ENCODE measurements around the gene PLXDC2.
"Not testable (repeated sequence)": the region's sequence is repeated elsewhere in the genome, so short reads cannot be mapped to it uniquely, and the experiment has no call there.

Gene PLXDC2

DNA sequence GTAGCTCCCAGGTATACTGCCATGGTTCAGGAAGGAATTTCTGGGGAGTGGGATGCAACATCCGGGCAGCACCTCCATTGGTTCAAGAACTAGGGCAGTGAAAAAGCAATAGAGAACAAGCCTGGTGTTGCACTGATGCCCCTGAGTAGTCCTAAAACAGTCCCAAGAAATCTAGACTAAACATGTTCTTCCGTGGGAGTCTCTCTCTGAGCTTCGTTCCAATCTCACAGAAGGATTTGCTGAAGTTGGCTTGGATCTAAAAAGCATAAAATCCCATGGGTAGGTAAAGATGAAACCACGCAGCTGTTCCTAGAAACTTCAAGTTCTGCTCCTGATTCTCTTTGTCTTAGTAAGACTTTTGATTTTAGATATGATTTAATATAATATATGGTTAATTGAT lies 154.5 kb downstream of the PLXDC2 start:
- in situ Hi-C loops (cut with MboI; ENCODE audit: low sequenced_read_pairs), result no loop called here

DNA sequence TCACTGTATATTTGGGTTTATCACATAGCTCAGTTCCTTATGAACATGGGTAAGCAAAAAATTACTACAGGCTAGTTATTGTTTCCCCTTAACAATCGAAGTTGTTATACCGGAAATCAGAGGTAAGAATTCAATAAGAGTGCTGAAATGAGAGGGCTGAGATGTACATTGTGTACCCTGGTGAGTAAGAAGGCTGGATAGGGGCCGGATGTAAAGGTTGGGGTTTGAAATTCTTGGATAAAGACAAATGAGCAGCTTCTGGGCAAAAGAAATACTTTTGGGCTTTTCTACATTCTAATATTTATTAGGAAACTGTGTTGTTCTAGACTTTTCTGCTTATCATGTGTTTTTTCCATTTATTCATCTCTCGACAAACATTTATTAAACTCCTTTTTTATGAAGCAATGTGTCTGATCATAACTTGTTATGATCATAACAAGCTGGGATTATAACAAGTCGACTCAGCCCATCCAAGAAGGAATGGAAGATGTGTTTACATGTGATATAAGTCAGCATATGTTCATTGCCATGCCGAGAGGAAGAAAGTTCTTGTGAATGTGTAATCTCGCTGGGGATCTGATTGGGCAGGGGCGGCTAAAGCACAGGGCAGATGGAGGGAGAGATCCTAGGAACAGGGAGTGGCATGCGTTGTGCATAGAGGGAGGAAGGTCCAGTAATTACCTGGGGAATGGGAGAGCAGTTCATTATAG lies 155.3 kb downstream of the PLXDC2 start:
- in situ Hi-C loops (cut with MboI; ENCODE audit: low sequenced_read_pairs), result no loop called here

DNA sequence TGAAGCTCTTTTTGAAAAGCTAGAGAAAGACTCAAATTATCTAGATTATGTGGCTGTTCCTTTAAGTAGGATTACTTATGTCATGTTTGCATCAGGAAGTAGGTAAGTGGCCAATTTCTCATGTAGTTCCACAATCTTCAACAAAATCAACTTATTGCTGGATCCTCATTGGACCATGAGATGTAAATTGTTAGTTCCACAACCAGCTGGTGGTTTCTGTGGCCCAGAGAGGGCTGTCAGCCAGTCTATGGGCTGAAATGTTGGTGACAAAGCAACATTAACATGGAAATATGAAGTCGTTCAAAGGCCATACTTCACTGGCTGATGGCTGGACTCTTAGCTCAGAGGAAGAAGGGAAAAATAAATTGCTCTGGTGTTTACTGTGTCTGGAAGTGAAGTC lies 157.9 kb downstream of the PLXDC2 start:
- in situ Hi-C loops (cut with MboI; ENCODE audit: low sequenced_read_pairs), result no loop called here

DNA sequence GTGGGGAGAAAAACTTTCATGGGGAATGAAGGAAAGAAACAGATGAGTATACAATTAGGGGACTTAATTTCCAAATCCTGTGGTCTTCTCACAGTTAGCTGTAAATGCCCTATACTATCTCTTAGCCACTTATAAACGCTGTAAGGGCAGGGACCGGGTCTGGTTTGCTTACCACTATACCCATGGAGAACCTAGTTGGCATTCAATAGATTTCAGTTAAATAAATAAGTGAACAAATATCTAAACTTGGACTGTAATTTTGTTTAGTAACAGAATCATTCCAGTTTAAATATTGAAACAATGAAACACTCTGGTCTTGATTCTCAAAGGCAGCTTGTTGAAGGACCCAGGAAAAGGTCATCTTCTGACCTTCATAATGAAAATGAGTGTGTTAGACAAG lies 158.3 kb downstream of the PLXDC2 start:
- in situ Hi-C loops (cut with MboI; ENCODE audit: low sequenced_read_pairs), result no loop called here

DNA sequence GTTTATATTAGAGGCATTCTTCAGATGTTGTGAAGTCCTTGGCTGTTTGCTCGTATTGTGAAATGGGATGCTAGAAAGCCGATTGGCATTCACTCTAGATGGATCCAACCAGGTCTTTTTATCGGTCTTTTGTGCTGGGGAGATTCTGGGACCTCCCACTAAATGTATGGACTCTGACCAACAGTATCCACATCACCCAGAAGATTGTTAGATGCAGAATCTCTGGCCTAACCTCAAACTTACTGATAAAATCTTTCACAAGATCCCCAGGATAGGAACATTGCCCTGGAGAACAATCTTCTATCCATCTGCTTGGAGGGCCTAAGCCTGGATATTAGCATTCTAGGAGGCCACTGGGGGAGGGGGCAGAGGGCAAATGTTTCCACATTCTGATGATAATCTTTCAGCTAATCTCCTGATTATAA lies 160.9 kb downstream of the PLXDC2 start:
- in situ Hi-C loops (cut with MboI; ENCODE audit: low sequenced_read_pairs), result no loop called here

DNA sequence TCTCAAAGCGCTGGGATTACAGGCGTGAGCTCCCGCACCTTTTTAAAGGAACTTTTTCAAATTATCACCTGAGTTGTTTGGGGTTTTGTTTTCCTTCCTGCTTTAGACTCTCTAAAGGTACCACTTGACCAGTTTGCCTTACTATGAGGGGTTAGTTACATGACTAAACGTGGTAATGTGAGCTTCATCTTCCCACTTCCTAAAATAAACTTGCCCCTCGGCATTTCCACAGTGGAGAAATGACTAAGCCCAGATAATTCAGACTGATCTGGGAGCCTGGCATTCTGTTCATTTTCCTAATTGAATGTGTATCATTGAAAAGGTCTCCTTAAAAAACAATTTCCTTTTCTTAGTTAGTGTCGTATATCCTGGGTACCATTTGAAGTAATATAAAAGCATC lies 163.4 kb downstream of the PLXDC2 start:
- in situ Hi-C loops (cut with MboI; ENCODE audit: low sequenced_read_pairs), result no loop called here

DNA sequence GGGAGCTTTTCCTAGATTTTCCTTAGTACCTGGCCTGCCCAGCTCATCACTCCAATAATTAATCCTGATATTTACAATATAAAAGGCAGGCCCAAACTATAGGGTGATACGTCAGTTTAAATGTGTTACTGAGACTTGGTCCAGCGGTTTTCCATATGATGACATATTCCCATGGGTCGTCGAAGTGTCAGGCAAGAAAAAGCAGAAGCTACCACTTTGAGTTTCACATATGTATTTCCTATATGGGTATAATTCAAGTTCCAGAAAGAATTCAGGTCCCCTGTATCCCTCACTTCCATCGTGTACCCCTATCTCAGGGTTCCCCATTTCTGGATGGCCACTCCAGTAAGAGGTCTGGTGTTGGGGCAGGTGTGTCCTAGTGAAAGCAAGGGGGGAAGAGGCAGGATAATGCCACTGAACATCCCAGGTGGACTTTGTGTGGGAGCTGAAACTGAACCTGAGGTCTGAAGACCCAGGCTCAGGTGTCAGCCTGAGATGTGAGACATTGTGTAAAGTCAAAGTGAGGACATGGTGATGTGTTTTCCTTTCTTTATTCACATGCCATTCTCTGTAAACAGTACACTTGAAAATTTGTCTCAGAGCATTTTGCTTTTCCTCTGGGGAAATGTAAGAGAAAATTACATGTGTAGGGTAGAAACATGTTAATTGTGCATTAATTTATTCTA lies 167.8 kb downstream of the PLXDC2 start:
- in situ Hi-C loops (cut with MboI; ENCODE audit: low sequenced_read_pairs), result no loop called here

DNA sequence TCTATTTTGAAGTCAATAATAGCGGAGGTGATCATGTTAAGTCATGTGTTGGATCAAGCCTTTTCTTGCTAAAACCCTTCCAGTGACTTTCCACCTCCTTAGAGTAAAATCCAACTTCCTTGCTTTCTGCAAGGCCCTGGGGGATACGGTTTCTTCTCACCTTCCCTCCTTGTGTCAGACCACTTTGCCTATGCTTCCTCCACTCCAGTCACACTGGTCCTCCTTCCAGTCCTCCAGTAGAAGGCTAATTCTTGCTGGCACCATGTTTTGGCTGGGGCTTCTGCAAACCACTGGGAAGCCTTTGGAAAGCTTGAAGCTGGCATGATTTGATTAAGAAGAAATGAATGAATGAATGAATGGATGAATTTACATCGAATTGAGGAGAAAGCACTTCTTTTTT lies 169.5 kb downstream of the PLXDC2 start:
- in situ Hi-C loops (cut with MboI; ENCODE audit: low sequenced_read_pairs), result no loop called here

DNA sequence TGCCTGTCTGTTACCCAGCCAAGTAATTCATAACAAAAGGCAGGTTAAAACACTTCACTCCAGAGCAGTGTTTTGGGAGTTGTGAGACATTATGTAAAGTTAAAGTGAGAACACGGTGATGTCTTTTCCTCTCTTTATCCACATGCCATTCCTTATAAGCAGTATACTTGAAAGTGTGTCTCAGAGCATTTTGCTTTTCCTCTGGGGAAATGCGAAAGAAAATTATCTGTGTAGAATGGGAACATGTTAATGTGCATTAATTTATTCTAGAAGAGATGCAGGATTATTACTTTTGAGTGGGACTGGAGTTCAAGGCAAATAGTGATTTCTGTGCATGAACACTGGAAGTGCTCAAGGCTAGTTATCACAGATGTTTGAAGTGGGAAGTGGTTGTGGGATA lies 170.4 kb downstream of the PLXDC2 start:
- in situ Hi-C loops (cut with MboI; ENCODE audit: low sequenced_read_pairs), result no loop called here

DNA sequence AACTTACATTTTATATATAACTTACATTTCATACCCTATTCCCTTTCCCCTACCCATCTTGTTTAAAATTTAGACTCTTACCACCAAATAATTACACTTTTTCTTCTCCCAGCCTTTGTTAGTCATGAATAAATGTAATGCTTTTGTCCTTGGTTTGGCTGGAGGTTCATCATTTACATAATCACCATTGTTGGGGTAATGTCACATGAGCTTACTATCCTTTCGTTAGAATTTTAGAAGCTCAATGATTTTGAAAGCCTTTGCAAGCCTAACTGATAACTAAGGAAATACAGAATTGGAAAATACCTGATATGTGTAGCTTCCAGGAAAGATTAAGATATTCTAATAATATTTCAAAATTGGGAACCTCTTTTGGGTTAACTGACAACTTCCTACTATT lies 171.7 kb downstream of the PLXDC2 start:
- in situ Hi-C loops (cut with MboI; ENCODE audit: low sequenced_read_pairs), result no loop called here

DNA sequence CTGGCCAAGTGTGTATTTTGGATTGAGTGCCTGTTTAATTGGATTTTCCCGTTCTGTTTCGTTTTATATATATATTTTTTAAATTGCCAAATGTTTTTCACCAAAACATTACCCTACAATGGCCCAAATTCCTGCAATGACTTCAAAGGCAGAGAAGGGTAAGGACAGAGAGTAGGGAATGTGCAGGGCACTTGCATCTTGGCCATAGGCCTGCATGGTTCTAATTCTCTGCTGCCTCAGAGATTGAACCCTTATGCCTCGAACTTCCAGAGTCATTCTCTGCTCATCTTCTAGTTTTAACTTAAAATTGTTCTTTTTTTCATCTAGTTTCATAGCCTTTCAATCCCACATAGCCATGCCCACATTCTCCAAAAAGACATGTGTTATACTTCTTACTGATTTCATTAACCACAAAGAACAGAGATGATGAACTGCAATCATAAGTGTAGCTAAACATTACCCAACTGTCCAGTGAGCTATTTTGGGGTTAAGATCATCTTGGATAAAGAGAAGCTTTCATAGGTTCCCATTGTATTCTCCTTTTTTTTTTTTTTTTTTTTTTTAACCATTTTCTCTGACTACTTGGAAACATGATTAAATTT lies 177.6 kb downstream of the PLXDC2 start:
- in situ Hi-C loops (cut with MboI; ENCODE audit: low sequenced_read_pairs), result no loop called here

DNA sequence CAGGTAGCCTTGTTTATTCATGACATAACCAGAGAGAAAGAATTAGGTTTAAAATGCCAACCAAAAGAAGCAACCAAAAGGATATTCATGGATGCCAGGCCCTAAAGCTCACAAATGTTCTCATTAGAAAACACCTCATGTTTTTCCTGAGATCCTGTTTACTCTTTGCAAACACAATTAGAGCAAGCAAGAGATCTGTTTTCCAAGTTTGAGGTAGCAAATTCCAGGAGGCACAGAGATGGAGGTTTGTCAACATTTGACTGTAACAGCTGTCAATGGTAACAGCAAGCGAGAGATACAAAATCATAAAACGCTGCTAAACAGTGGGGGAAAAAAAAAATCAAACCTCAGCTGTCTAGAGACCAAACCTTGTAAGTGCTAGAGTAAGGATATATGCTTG lies 182.2 kb downstream of the PLXDC2 start:
- in situ Hi-C loops (cut with MboI; ENCODE audit: low sequenced_read_pairs), result no loop called here

DNA sequence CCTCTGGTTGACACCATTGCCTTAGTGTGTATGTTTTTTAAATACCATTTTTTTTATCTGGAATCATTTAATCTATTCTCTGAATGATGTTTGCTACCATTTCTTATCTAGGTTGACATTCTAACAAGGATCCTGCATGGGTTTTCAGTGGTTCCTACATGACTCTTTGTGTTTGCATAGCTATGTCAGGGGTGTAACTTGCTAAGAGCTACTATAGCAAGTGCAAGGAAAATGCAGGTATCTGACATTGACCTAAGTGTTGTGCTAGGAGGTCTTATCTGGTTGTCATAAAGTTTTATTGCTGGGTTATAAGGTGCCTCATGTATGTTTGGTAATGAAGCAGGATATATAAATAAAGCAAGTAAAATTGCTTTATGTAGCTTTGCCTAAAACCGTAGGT lies 183.2 kb downstream of the PLXDC2 start:
- in situ Hi-C loops (cut with MboI; ENCODE audit: low sequenced_read_pairs), result no loop called here

DNA sequence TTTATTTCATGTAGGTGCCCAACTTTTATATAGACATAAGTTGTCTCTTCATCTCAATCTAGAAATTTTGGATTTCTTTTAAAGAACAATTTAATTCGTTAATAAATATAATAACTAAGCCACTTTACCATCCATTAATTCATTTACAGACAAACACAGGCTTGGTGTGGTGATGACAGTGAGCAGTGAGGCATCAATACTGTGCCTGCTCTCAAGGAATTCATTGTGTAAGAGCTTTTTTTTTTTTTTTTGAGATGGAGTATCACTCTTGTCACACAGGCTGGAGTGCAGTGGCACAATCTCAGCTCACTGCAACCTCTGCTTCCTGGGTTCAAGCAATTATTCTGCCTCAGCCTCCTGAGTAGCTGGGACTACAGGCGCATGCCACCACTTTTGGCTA lies 185.8 kb downstream of the PLXDC2 start:
- in situ Hi-C loops (cut with MboI; ENCODE audit: low sequenced_read_pairs), result not testable (repeated sequence)

DNA sequence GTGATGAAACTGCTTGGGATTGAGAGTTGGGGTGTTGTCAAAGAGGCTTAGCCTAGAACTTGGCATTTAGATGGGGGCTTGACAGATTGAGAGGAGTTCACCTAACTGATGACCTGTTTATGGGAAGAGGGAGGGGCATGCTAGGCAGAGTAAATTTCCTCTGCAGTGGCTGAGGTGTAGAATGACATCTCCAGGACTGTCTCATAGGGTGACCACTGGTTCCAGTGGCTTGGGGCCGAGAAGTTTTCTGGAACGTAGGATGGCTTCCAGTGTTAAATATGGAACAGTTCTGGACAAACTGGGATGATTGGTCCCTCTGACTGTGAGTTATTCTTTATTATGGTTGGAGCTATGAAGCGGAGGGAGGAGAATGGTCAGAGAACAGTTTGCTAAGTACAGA lies 186.4 kb downstream of the PLXDC2 start:
- in situ Hi-C loops (cut with MboI; ENCODE audit: low sequenced_read_pairs), result no loop called here

DNA sequence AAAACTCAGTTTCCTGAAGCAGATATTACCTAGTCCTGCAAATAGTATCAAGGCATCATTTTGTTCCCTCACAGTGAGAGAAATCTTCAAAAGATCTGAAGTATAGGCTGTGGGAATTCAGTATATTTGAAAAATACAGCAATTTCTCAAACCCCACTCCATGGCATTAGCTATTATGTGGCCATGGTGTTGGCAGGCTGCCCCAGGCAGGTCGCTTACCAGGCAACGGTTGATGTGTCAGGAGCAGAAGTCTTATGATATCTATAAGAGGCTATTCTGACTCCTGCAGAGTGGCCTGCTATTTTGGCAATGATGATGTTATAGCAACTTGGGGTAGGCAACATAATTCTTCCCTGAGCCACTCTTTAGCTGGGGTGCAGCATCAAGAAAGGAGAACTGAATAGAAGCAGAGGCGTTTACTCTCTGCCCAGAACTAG lies 187.9 kb downstream of the PLXDC2 start:
- in situ Hi-C loops (cut with MboI; ENCODE audit: low sequenced_read_pairs), result no loop called here

DNA sequence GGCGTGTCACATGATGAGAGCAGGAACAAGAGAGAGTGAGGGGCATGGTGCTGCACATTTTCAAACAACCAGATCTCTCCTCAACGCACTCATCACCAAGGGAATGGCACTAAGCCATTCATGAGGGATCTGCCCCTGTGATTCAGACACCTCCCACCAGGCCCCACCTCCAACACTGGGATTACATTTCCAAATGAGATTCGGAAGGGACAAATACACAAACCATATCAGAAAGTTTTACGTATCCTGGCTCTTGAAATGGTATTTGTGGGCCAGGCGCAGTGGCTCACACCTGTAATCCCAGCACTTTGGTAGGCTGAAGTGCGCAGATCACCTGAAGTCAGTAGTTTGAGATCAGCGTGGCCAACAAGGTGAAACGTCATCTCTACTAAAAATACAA lies 189.4 kb downstream of the PLXDC2 start:
- in situ Hi-C loops (cut with MboI; ENCODE audit: low sequenced_read_pairs), result no loop called here

DNA sequence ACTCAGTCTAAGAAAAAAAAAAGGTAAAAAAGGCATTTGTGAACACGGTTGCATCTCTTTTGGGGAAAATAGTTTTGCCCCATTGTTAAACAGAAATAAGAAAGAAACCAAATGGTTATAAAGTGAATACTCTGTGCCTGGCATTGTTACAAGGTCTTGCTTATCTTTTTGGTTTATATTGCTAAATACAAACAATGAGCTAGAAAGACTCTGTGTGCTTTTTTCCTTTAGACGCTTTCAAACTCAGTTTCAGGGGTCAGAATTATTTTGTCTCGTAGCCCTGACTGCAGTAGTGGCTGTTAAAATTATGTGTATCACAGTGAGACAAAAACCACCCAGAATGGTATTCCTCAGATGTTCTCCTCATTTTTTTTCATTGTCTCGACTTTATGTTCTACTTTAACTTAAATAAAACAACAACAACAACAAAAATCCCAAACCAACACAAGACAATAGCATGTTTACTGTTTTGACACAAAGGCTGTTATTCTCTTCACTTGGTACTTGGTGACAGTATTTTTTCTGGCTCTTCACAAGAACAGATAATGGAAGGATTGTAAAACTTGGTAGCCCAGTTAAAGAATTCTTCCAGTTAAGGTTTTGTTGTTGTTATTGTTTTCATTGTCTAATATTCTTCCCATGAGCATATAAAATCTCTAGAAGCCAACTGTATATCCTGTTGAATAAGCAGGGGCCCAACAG lies 190.1 kb downstream of the PLXDC2 start:
- in situ Hi-C loops (cut with MboI; ENCODE audit: low sequenced_read_pairs), result no loop called here

DNA sequence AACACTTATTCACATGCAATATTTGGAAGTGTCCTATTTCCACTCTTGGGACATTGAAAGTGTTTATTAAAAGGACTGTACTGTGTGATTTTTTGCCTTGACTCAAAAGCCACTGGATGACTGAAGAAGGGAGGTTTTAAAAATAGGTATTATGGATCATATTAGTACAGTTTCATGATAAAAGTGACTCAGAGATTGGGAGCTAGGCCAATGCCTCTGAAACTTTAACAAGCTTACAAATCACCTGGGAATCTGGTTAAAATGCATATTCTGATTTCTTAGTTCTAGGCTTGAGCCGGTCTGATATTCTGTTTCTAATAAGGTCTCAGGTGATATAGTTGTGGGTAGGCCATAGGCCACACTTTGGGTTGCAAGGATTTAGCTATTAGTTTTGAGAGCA lies 191.2 kb downstream of the PLXDC2 start:
- in situ Hi-C loops (cut with MboI; ENCODE audit: low sequenced_read_pairs), result no loop called here

DNA sequence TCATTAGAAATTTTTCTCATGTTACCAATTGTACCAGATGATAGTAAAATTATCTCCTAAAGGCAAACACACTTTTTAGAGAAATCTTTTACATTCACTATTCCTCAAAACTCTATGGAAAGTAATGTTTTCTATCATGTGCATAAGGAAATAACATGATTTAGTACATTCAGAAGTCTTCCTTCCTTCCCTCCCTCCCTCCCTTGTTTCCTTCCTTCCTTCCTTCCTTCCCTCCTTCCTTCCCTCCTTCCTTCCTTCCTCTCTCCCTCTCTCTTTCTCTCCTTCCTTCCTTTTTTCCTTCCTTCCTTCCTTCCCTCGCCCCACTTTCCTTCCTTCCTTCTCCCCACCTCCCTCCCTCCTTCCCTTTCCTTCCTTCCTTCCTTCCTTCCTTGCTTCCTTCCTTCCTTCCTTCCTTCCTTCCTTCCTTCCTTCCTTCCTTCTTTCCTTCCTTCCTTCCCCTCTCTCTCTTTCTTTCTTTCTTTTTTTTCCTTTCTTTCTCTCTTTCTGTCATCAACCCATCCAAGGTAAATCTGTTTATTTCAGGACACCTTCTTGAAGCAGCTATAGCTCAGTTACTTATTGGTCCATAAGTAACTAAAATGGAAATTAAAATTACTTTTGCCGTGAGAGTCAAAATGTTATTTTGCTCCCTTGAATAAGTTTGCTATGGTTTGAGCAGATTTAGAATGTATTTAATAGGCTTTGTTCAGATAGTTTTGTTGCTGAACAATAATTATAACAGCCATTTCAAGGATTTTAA lies 197.9 kb downstream of the PLXDC2 start:
- in situ Hi-C loops (cut with MboI; ENCODE audit: low sequenced_read_pairs), result no loop called here

DNA sequence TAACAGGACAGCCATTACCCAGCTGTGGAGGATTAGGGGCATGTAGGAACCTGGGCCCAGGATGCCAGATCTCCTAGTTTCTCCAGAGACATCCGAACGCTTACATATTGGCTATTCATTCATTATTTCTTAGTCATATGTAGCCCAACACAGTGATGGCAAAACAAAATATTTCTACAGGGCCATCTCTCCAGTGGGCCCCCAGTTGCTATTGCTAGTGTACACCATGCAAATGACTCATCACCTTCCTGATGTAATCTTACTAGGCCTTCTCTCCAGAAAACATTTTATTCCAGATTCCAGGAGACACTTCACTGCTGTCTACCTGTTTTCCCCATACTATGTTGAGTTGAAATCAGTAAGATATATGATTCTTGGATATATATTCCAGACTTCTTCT lies 201.7 kb downstream of the PLXDC2 start:
- in situ Hi-C loops (cut with MboI; ENCODE audit: low sequenced_read_pairs), result no loop called here

Measured in HL-60/S4 treated with retinoic acid at 250 ng/mL for 4 days and 3 days (cell line).